ENCODE measurements around the gene PPFIA1. TPM values are rescaled to one million over a fixed set of nuclear protein-coding genes. Genes with fewer than 3 reads are reported as not detected.

The PPFIA1 gene
- total and polyA plus RNA-seq, 10 of the 15 experiments (the other 5 are each of a cell fraction or from before 2014, with no cell fraction given) = 5.2 to 26.2 (median 15.8) TPM

GRCh38 chr11:70407121-70407520, 136.6 kb downstream of the PPFIA1 start:
- H3K9ac ChIP-seq (ENCODE audit: control insufficient read depth, insufficient read depth, low read length) = no peak overlapping the region
- ChIA-PET CTCF (no interaction called here), POLR2A (no interaction called here), RAD21 (ENCODE audit: unreplicated experiment) (no interaction called here), SMC1A (ENCODE audit: uncharacterized antibody, unreplicated experiment) (no interaction called here)
- no peak overlapping the region for H2AFZ ChIP-seq (ENCODE audit: control insufficient read depth, low read depth, low read length)
- no peaks in the 10 kb centered on the region for H3K4me1 ChIP-seq (ENCODE audit: control insufficient read depth, insufficient read depth, low read length)
- intact Hi-C loops (cut with micrococcal nuclease; ENCODE audit: unreplicated experiment) (no loop called here), in situ Hi-C loops (cut with MboI) (no loop called here)
- TF ChIP-seq RAD51 (IDR thresholded peaks at IDR 0.05) = no peak
- no peak for TF ChIP-seq LARP7 (IDR thresholded peaks at IDR 0.05)
- no peak for TF ChIP-seq RELB (IDR thresholded peaks at IDR 0.05; ENCODE audit: low read depth)
- no peak for TF ChIP-seq CREB1 (IDR thresholded peaks at IDR 0.05; ENCODE audit: low read depth)
- no peak for TF ChIP-seq RELA (IDR thresholded peaks at IDR 0.05; ENCODE audit: borderline replicate concordance, partially characterized antibody)
- TF ChIP-seq DPF2 (IDR thresholded peaks at IDR 0.05) = no peak
- TF ChIP-seq NR2C1 (IDR thresholded peaks at IDR 0.05) = no peak
- TF ChIP-seq IRF3 (IDR thresholded peaks at IDR 0.05) = no peak
- TF ChIP-seq NBN (IDR thresholded peaks at IDR 0.05) = no peak
- no peaks in the 10 kb centered on the region for H4K20me1 ChIP-seq (ENCODE audit: control insufficient read depth, insufficient read depth)
- FAIRE-seq (no peak), DNase-seq (ENCODE audit: low read depth, low spot score) (no peak), ATAC-seq (no peak)
- BruUV-seq (replicated peaks) = no TSS peak
- no peaks in the 10 kb centered on the region for H3K36me3 ChIP-seq (ENCODE audit: control insufficient read depth in 2 of 2, insufficient read depth in 2 of 2, low read length in 1 of 2)
- no peaks in the 10 kb centered on the region for H3K79me2 ChIP-seq (ENCODE audit: control insufficient read depth, insufficient read depth, low read length)
- H3K9me3 ChIP-seq (replicated peaks; ENCODE audit: control insufficient read depth, insufficient read depth, low read length) = no peaks in the 10 kb centered on the region
- H3K27ac ChIP-seq (ENCODE audit: control insufficient read depth, insufficient read depth) = no peak overlapping the region
- no peak overlapping the region for H3K4me3 ChIP-seq
- 65% methylated on average over 13 of the region's 13 CpGs for WGBS (ENCODE audit: insufficient coverage, insufficient replicate concordance, low lambda C conversion rate, missing lambda C conversion rate)
- H3K27me3 ChIP-seq (replicated peaks in 1 of 2; ENCODE audit: control insufficient read depth in 2 of 2, insufficient read depth in 2 of 2, low read length in 1 of 2) = no peaks in the 10 kb centered on the region; a peak in 2 of 4 replicates
- H3K4me2 ChIP-seq (ENCODE audit: control insufficient read depth, insufficient read depth) = no peak overlapping the region

All from GM12878 (cell line).